ENCODE results near the gene MYEOV. TPM values are rescaled to one million over a fixed set of nuclear protein-coding genes. Genes with fewer than 3 reads are reported as not detected.

Gene MYEOV
- total RNA-seq, 4 donors from 2014 or later: 0.35 to 1.4 TPM; not detected in 2

DNA sequence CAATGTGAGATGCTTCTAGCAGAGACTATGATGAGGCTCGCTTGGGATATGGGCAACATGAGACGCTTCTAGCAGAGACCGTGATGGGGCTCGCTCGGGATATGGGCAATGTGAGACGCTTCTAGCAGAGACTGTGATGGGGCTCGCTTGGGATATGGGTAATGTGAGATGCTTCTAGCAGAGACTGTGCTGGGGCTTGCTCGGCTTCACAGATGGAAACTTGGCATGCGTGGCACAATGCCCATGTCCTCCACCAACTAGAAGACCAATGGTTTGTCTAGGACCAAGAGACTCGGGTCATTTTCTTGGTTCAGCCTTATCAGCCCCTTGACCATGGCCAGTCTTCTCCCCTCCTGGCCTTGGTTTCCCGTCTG is 7.1 kb downstream of the MYEOV start:
- H3K27me3 ChIP-seq: no peaks in the 10 kb centered on the region
- no peaks in the 10 kb centered on the region for H3K36me3 ChIP-seq
- no peak overlapping the region for H3K27ac ChIP-seq
- no peak overlapping the region for H3K4me3 ChIP-seq
- DNase-seq: no peak
- no peaks in the 10 kb centered on the region for H3K9me3 ChIP-seq
- TF ChIP-seq, protein P1, sequence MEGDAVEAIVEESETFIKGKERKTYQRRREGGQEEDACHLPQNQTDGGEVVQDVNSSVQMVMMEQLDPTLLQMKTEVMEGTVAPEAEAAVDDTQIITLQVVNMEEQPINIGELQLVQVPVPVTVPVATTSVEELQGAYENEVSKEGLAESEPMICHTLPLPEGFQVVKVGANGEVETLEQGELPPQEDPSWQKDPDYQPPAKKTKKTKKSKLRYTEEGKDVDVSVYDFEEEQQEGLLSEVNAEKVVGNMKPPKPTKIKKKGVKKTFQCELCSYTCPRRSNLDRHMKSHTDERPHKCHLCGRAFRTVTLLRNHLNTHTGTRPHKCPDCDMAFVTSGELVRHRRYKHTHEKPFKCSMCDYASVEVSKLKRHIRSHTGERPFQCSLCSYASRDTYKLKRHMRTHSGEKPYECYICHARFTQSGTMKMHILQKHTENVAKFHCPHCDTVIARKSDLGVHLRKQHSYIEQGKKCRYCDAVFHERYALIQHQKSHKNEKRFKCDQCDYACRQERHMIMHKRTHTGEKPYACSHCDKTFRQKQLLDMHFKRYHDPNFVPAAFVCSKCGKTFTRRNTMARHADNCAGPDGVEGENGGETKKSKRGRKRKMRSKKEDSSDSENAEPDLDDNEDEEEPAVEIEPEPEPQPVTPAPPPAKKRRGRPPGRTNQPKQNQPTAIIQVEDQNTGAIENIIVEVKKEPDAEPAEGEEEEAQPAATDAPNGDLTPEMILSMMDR (IDR thresholded peaks at IDR 0.05): no peak
- TF ChIP-seq POLR2A (IDR thresholded peaks at IDR 0.05): no peak
- intact Hi-C loops (cut with DNase I; ENCODE audit: low total_unique reads): no loop called here
- peaks cover 0 to 14% of the 10 kb centered on the region in 2 donors for H3K4me1 ChIP-seq

DNA sequence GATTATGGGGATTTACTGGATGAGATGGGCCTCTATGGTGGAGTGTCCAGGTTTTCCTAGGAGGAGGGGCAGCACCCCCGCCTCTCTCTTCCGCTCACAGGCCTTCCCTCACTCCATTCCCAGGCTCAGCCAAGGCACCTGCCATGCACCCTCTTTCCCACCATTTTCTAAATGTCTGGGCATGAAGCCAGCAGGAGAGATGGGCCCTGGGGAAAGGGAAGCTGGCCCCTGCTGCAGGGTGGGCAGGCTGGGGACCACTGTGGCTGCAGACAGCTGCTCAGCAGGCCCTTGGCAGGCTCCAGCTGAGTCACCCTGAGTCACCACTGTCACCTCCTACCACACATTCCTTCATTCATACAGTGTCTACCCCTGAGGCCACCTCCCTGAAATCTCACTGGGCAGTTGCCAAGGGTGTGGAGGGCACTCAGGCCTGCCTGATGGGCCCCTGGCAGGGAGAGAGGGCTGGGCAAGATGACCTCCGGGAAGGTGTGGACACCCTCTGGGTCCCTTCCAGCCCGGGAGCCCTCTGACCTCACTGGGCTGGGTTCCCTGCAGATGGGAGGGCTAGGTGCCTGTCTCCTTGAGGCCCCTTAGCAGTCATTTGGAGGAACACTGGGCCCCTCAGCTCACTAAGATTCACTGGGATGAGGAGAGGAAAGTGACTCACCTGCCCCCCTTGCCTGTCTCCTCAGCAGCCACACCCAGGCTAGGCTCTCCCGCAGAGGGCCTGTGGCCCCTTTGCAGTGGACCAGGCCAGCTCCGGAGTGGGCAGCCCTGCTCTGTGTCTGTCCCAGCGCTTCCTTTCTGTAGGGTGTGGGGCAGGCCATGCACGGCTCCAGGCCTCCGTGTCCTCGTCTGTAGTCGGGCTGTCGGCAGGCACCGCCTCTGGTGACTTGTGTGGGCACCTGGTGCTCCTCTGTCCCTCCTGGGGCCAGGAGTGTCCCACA is 7.8 kb downstream of the MYEOV start:
- no peak overlapping the region for H3K4me3 ChIP-seq
- TF ChIP-seq POLR2A (IDR thresholded peaks at IDR 0.05): no peak
- TF ChIP-seq, protein P1 (IDR thresholded peaks at IDR 0.05): no peak
- no peak for DNase-seq
- no peaks in the 10 kb centered on the region for H3K9me3 ChIP-seq
- H3K4me1 ChIP-seq: peaks cover 0 to 14% of the 10 kb centered on the region in 2 donors
- intact Hi-C loops (cut with DNase I; ENCODE audit: low total_unique reads): no loop called here
- no peaks in the 10 kb centered on the region for H3K36me3 ChIP-seq
- no peak overlapping the region for H3K27ac ChIP-seq
- no peaks in the 10 kb centered on the region for H3K27me3 ChIP-seq

DNA sequence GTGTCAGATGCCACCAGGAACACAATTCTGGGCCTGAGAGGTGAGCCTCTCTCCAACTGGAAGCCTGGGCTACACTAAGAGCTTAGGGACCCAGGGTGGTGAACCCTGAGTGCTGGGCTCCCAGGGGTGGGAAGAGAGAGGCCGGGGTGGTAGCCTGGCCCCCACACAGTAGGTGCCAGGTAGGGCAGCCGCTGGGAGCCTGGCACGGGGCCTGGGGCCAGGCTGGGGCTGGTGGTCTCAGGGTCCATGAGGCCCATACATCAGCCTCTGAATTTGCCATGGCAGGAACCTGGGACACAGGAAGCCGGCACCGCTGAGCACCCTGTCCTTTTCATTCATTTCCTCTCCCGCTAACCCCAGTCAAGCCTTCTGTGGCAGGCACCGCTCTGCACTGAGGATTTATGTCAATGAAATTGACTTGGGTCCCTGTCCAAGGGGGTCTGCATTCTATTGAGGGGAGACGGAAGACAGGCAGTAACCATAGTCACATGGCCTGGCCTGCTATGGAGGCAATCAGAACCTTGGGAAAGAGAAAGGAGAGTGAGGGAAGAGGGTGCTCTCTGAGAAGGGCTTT is 8.6 kb downstream of the MYEOV start:
- Histone ChIP-seq H3K36me3 (no peaks in the 10 kb centered on the region), H3K4me1 (peaks cover 0 to 6% of the 10 kb centered on the region in 2 donors), H3K27ac (no peak overlapping the region), H3K9me3 (no peaks in the 10 kb centered on the region), H3K27me3 (no peaks in the 10 kb centered on the region), H3K4me3 (no peak overlapping the region)
- intact Hi-C loops (cut with DNase I; ENCODE audit: low total_unique reads): no loop called here
- TF ChIP-seq, protein P1 (IDR thresholded peaks at IDR 0.05): no peak
- no peak for TF ChIP-seq POLR2A (IDR thresholded peaks at IDR 0.05)
- no peak for DNase-seq

DNA sequence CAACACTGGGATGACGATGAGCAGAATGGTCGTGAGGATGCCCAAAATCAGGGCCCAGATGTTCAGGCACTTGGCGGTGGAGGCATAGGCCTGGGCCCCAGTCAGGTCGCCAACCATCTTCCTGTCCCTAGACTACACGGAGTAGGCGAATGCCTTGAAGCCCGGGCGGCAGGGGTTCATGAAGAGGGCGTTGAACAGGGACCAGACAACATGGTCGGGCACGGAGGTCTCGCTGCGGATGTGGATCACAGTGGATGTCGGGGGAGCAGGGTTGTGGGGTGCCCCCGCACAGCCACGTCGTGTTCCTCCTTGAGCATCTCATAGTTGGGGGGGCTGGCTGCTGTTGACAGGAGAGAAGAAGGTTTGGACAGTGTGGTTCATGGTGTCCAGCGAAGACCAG is 9.5 kb downstream of the MYEOV start:
- H3K36me3 ChIP-seq: no peaks in the 10 kb centered on the region
- no peak overlapping the region for H3K4me3 ChIP-seq
- DNase-seq: no peak
- H3K9me3 ChIP-seq: no peaks in the 10 kb centered on the region
- no peaks in the 10 kb centered on the region for H3K27me3 ChIP-seq
- no peak overlapping the region for H3K27ac ChIP-seq
- no peaks in the 10 kb centered on the region for H3K4me1 ChIP-seq
- intact Hi-C loops (cut with DNase I; ENCODE audit: low total_unique reads): no loop called here
- TF ChIP-seq, protein P1 (IDR thresholded peaks at IDR 0.05): no peak
- no peak for TF ChIP-seq POLR2A (IDR thresholded peaks at IDR 0.05)

DNA sequence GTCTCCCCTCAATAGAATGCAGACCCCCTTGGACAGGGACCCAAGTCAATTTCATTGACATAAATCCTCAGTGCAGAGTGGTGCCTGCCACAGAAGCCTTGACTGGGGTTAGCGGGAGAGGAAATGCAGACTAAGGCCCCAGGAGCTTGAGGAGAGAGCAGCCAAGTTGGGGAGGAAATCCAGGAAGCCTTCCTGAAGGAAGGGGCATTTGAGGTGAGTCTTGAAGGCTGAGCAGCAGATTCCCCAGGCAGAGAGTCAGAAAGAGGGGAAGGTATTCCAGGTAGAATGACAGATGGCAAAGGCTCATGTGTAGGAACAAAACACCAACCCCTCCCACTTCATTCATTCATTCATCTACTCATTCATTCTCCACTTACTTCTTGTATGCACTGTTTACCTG is 10.3 kb downstream of the MYEOV start:
- no peak for DNase-seq
- Histone ChIP-seq H3K9me3 (no peaks in the 10 kb centered on the region), H3K4me1 (no peaks in the 10 kb centered on the region), H3K27ac (no peak overlapping the region), H3K36me3 (no peaks in the 10 kb centered on the region), H3K27me3 (no peaks in the 10 kb centered on the region), H3K4me3 (no peak overlapping the region)
- intact Hi-C loops (cut with DNase I; ENCODE audit: low total_unique reads): no loop called here
- TF ChIP-seq, protein P1 (IDR thresholded peaks at IDR 0.05): no peak
- no peak for TF ChIP-seq POLR2A (IDR thresholded peaks at IDR 0.05)

Data from uterus (tissue), 4 donors.